ENCODE data around the gene UMOD.

UMOD gene

GRCh38 chr16:20349615-20350014 lies 2.9 kb downstream of the UMOD start:
- H3F3A ChIP-seq (ENCODE audit: insufficient read depth), result no peaks in the 10 kb centered on the region
- H3K9ac ChIP-seq (ENCODE audit: low read length), result no peak overlapping the region
- TF ChIP-seq EZH2phosphoT487 (conservative IDR thresholded peaks at IDR 0.05; ENCODE audit: low read length) (no peak), CTCF (IDR thresholded peaks at IDR 0.05; ENCODE audit: insufficient read depth, low read length, poor library complexity, severe bottlenecking) (no peak)
- no peak overlapping the region for H3K4me3 ChIP-seq (ENCODE audit: insufficient read depth, low read length, poor library complexity, severe bottlenecking)
- no peaks in the 10 kb centered on the region for H4K20me1 ChIP-seq (ENCODE audit: low read depth, low read length)
- H3K79me2 ChIP-seq (ENCODE audit: insufficient read depth, low read length), result no peaks in the 10 kb centered on the region
- no peak overlapping the region for H3K4me2 ChIP-seq (ENCODE audit: low read depth, low read length, poor library complexity, severe bottlenecking)
- H3K9me3 ChIP-seq (ENCODE audit: insufficient read depth, low read length), result no peaks in the 10 kb centered on the region
- no peak overlapping the region for H3K27ac ChIP-seq (ENCODE audit: low read depth, low read length)
- no peaks in the 10 kb centered on the region for H3K9me2 ChIP-seq (replicated peaks; ENCODE audit: insufficient read depth, low read length)
- H3K36me3 ChIP-seq (ENCODE audit: low read length), result no peaks in the 10 kb centered on the region
- no peaks in the 10 kb centered on the region for H3K27me3 ChIP-seq (ENCODE audit: low read length)
- no peak overlapping the region for H2AFZ ChIP-seq (ENCODE audit: low read depth, low read length, severe bottlenecking)

GRCh38 chr16:20348365-20349185 lies 3.9 kb downstream of the UMOD start:
- no peaks in the 10 kb centered on the region for H3K9me3 ChIP-seq (ENCODE audit: insufficient read depth, low read length)
- no peaks in the 10 kb centered on the region for H3K79me2 ChIP-seq (ENCODE audit: insufficient read depth, low read length)
- H2AFZ ChIP-seq (ENCODE audit: low read depth, low read length, severe bottlenecking), result no peak overlapping the region
- TF ChIP-seq EZH2phosphoT487 (conservative IDR thresholded peaks at IDR 0.05; ENCODE audit: low read length) (no peak), CTCF (IDR thresholded peaks at IDR 0.05; ENCODE audit: insufficient read depth, low read length, poor library complexity, severe bottlenecking) (no peak)
- no peak overlapping the region for H3K27ac ChIP-seq (ENCODE audit: low read depth, low read length)
- H3F3A ChIP-seq (ENCODE audit: insufficient read depth), result no peaks in the 10 kb centered on the region
- no peaks in the 10 kb centered on the region for H4K20me1 ChIP-seq (ENCODE audit: low read depth, low read length)
- no peak overlapping the region for H3K4me3 ChIP-seq (ENCODE audit: insufficient read depth, low read length, poor library complexity, severe bottlenecking)
- H3K4me2 ChIP-seq (ENCODE audit: low read depth, low read length, poor library complexity, severe bottlenecking), result no peak overlapping the region
- no peaks in the 10 kb centered on the region for H3K9me2 ChIP-seq (replicated peaks; ENCODE audit: insufficient read depth, low read length)
- H3K27me3 ChIP-seq (ENCODE audit: low read length), result no peaks in the 10 kb centered on the region
- no peak overlapping the region for H3K9ac ChIP-seq (ENCODE audit: low read length)
- H3K36me3 ChIP-seq (ENCODE audit: low read length), result no peaks in the 10 kb centered on the region

GRCh38 chr16:20347666-20348364 lies 4.7 kb downstream of the UMOD start:
- TF ChIP-seq EZH2phosphoT487 (conservative IDR thresholded peaks at IDR 0.05; ENCODE audit: low read length) (no peak), CTCF (IDR thresholded peaks at IDR 0.05; ENCODE audit: insufficient read depth, low read length, poor library complexity, severe bottlenecking) (no peak)

More at GRCh38 chr16:20347666-20348364, 4.7 kb downstream of the UMOD start:
- no peaks in the 10 kb centered on the region for H3K79me2 ChIP-seq (ENCODE audit: insufficient read depth, low read length)
- no peaks in the 10 kb centered on the region for H3F3A ChIP-seq (ENCODE audit: insufficient read depth)
- H3K4me2 ChIP-seq (ENCODE audit: low read depth, low read length, poor library complexity, severe bottlenecking), result no peak overlapping the region
- H4K20me1 ChIP-seq (ENCODE audit: low read depth, low read length), result no peaks in the 10 kb centered on the region
- no peaks in the 10 kb centered on the region for H3K36me3 ChIP-seq (ENCODE audit: low read length)
- no peak overlapping the region for H3K9ac ChIP-seq (ENCODE audit: low read length)
- H2AFZ ChIP-seq (ENCODE audit: low read depth, low read length, severe bottlenecking), result no peak overlapping the region
- H3K27ac ChIP-seq (ENCODE audit: low read depth, low read length), result no peak overlapping the region
- no peak overlapping the region for H3K4me3 ChIP-seq (ENCODE audit: insufficient read depth, low read length, poor library complexity, severe bottlenecking)
- no peaks in the 10 kb centered on the region for H3K9me2 ChIP-seq (replicated peaks; ENCODE audit: insufficient read depth, low read length)
- H3K9me3 ChIP-seq (ENCODE audit: insufficient read depth, low read length), result no peaks in the 10 kb centered on the region
- H3K27me3 ChIP-seq (ENCODE audit: low read length), result no peaks in the 10 kb centered on the region

All from SU-DHL-6 (cell line).